ENCODE results near the gene GSG1. TPM values are rescaled to one million over a fixed set of nuclear protein-coding genes. Genes with fewer than 3 reads are reported as not detected.

Gene GSG1
- total and polyA plus RNA-seq, 2 of the 8 experiments (the other 6 are each of a cell fraction or from before 2014, with no cell fraction given), result 0.89 to 1.4 TPM

- TF ChIP-seq USF2 (IDR thresholded peaks at IDR 0.05; ENCODE audit: low read length) (no peak), CBX5 (IDR thresholded peaks at IDR 0.05; ENCODE audit: low read depth, low read length) (no peak), MAX (IDR thresholded peaks at IDR 0.05) (no peak)
Measured at GRCh38 chr12:13148485-13148847, 45.0 kb upstream of the GSG1 start (continued).

Data from H1 (cell line).